OCI-LY7 (cell line): ENCODE data around the gene NF2. TPM values are rescaled to one million over a fixed set of nuclear protein-coding genes. Genes with fewer than 3 reads are reported as not detected.

Experiments used
- BruUV-seq: library from RNA; stranded (reverse); fragments of 400-500 nt; replicated peaks from 2 replicates; lab custom pipeline; 2021; lab: Mats Ljungman, UMichigan
- CTCF ChIA-PET: fragments of 300-600 bp; sonication (Branson Sonifier 250); formaldehyde crosslinking; loops from one replicate; lab custom pipeline; 2022; ENCODE audit warnings: antibody characterized with exemption; ENCODE audit not compliant: unreplicated experiment; lab: Charles Lee
- POLR2A ChIA-PET: fragments of 300-600 bp; sonication (Branson Sonifier 250); formaldehyde crosslinking; loops from one replicate; lab custom pipeline; 2022; ENCODE audit warnings: antibody characterized with exemption; lab: Charles Lee
- DNase-seq: peaks from one replicate; pipeline ENCODE4 v3.0.0-alpha.2; 2015; ENCODE audit warnings: low spot score
- H2AFZ ChIP-seq: fragments of 200-600 bp; sonication (generic), shearing (Covaris generic); 2 replicates; pipeline ENCODE4 v1.6.1; 2014; ENCODE audit warnings: mild to moderate bottlenecking, antibody characterized with exemption, low read length, moderate library complexity
- H3K27ac ChIP-seq: fragments of 200-600 bp; sonication (generic); 2 replicates; pipeline ENCODE4 v1.5.1; 2014; ENCODE audit warnings: mixed run types, low read depth, mild to moderate bottlenecking, moderate library complexity, low read length, inconsistent platforms; ENCODE audit not compliant: poor library complexity, severe bottlenecking
- H3K36me3 ChIP-seq: fragments of 200-600 bp; sonication (generic); 2 replicates; pipeline ENCODE4 v1.6.1; 2014; ENCODE audit warnings: mild to moderate bottlenecking, antibody characterized with exemption, low read length, moderate library complexity, mixed read lengths; ENCODE audit not compliant: insufficient read depth
- H3K4me1 ChIP-seq: fragments of 200-600 bp; sonication (generic); 2 replicates; pipeline ENCODE4 v1.5.1; 2014; ENCODE audit warnings: mild to moderate bottlenecking, low read length; ENCODE audit not compliant: insufficient read depth, poor library complexity, severe bottlenecking
- H3K4me2 ChIP-seq: fragments of 200-600 bp; sonication (generic); 2 replicates; pipeline ENCODE4 v1.6.1; 2014; ENCODE audit warnings: mild to moderate bottlenecking, low read length
- H3K4me3 ChIP-seq: fragments of 200-600 bp; sonication (generic); 2 replicates; pipeline ENCODE4 v1.5.1; 2014; ENCODE audit warnings: mild to moderate bottlenecking, low read depth, low read length; ENCODE audit not compliant: poor library complexity, severe bottlenecking
- H3K79me2 ChIP-seq: fragments of 200-600 bp; sonication (generic); 2 replicates; pipeline ENCODE4 v1.6.1; 2016; ENCODE audit warnings: low read depth, mild to moderate bottlenecking, low read length, moderate library complexity, mixed read lengths; ENCODE audit not compliant: insufficient read depth
- H3K9me2 ChIP-seq: fragments of 200-600 bp; sonication (generic); 2 replicates; pipeline ENCODE4 v1.6.1; 2016; ENCODE audit warnings: mild to moderate bottlenecking, low read length, mixed read lengths; ENCODE audit not compliant: insufficient read depth
- H3K9me3 ChIP-seq: fragments of 200-600 bp; sonication (generic); 2 replicates; pipeline ENCODE4 v1.6.1; 2014; ENCODE audit warnings: mild to moderate bottlenecking, mixed run types, low read length, mixed read lengths
- H4K20me1 ChIP-seq: fragments of 200-600 bp; sonication (generic); 2 replicates; pipeline ENCODE4 v1.6.1; 2014; ENCODE audit warnings: mild to moderate bottlenecking, antibody characterized with exemption, low read length, moderate library complexity, mixed read lengths; ENCODE audit not compliant: insufficient read depth
- CTCF ChIP-seq: fragments of 200-600 bp; sonication (generic); conservative IDR thresholded peaks from 2 replicates; pipeline ENCODE4 v1.5.1; 2014; ENCODE audit warnings: mild to moderate bottlenecking, antibody characterized with exemption, low read length, moderate library complexity, mixed read lengths
- EZH2phosphoT487 ChIP-seq: fragments of 200-600 bp; sonication (generic); IDR thresholded peaks from 2 replicates; pipeline ENCODE4 v1.6.1; 2018; ENCODE audit warnings: low read depth, borderline replicate concordance, mild to moderate bottlenecking, mixed run types, antibody characterized with exemption, low read length, moderate library complexity, mixed read lengths
- intact Hi-C: fragments of 100-400 bp; cut with micrococcal nuclease; formaldehyde crosslinking; loops from one replicate; pipeline ENCODE4 v1.10.0; 2022; ENCODE audit not compliant: unreplicated experiment
- total RNA-seq, 2 experiments: library from RNA; depleted of rRNA in 1 of 2; stranded (reverse); fragments of >200 nt in 1 of 2; shearing (Covaris generic) in 1 of 2; gene quantifications; 2 replicates each; pipeline ENCODE4 v1.2.3, GENCODE V29; 2014 to 2022

NF2 gene
- total RNA-seq, 2 experiments from 2014 or later = 22.2 to 34.8 TPM

- ChIA-PET POLR2A (no interaction called here), CTCF (no interaction called here)
Observed at GRCh38 chr22:29697853-29698598, 94.6 kb downstream of the NF2 start.

GRCh38 chr22:29700206-29700899, 96.9 kb downstream of the NF2 start:
- no TSS peak for BruUV-seq
- DNase-seq = no peak
- Histone ChIP-seq H3K4me2 (no peak overlapping the region), H4K20me1 (no peaks in the 10 kb centered on the region), H3K9me3 (no peaks in the 10 kb centered on the region), H3K79me2 (no peaks in the 10 kb centered on the region), H3K36me3 (peaks cover 6% of the 10 kb centered on the region; the same call in 1 of the 2 replicates), H3K9me2 (no peaks in the 10 kb centered on the region), H3K4me3 (no peak overlapping the region), H2AFZ (no peak overlapping the region), H3K4me1 (peaks cover 38% of the 10 kb centered on the region), H3K27ac (no peak overlapping the region)
- CTCF ChIA-PET = no interaction called here
- TF ChIP-seq EZH2phosphoT487 (no peak), CTCF (no peak)
- intact Hi-C loops = no loop called here
- POLR2A ChIA-PET = no interaction called here

More at GRCh38 chr22:29697853-29698598, 94.6 kb downstream of the NF2 start:
- intact Hi-C loops = no loop called here
- no peak for TF ChIP-seq EZH2phosphoT487
- no peak for TF ChIP-seq CTCF
- no peak overlapping the region for H3K27ac ChIP-seq
- no peak for DNase-seq
- H3K4me1 ChIP-seq = peaks cover 24% of the 10 kb centered on the region
- no peaks in the 10 kb centered on the region for H3K9me3 ChIP-seq
- H2AFZ ChIP-seq = no peak overlapping the region
- no TSS peak for BruUV-seq
- no peaks in the 10 kb centered on the region for H3K79me2 ChIP-seq
- peaks cover 6% of the 10 kb centered on the region; the same call in 1 of the 2 replicates for H3K36me3 ChIP-seq
- no peak overlapping the region for H3K4me3 ChIP-seq
- H4K20me1 ChIP-seq = no peaks in the 10 kb centered on the region
- no peak overlapping the region for H3K4me2 ChIP-seq
- no peaks in the 10 kb centered on the region for H3K9me2 ChIP-seq

GRCh38 chr22:29700900-29701154, 97.4 kb downstream of the NF2 start:
- no peak overlapping the region for H3K4me2 ChIP-seq
- no peak overlapping the region for H3K27ac ChIP-seq
- no peaks in the 10 kb centered on the region for H3K9me2 ChIP-seq
- H3K4me1 ChIP-seq = peaks cover 38% of the 10 kb centered on the region
- no peak overlapping the region for H3K4me3 ChIP-seq
- DNase-seq = no peak
- CTCF ChIA-PET = interaction anchor here (0.6 to 1.0 kb wide), 2 partner anchors 22 to 308 kb away, joined by 3 read pairs; no protein-coding TSS in a partner anchor
- POLR2A ChIA-PET = no interaction called here
- TF ChIP-seq EZH2phosphoT487 = no peak
- no peaks in the 10 kb centered on the region for H3K79me2 ChIP-seq
- H2AFZ ChIP-seq = no peak overlapping the region
- H4K20me1 ChIP-seq = no peaks in the 10 kb centered on the region
- no TSS peak for BruUV-seq
- intact Hi-C loops = no loop called here
- peaks cover 6% of the 10 kb centered on the region; the same call in 1 of the 2 replicates for H3K36me3 ChIP-seq
- H3K9me3 ChIP-seq = no peaks in the 10 kb centered on the region
